Measurements from ENCODE around the gene CIAO2B.

DNA sequence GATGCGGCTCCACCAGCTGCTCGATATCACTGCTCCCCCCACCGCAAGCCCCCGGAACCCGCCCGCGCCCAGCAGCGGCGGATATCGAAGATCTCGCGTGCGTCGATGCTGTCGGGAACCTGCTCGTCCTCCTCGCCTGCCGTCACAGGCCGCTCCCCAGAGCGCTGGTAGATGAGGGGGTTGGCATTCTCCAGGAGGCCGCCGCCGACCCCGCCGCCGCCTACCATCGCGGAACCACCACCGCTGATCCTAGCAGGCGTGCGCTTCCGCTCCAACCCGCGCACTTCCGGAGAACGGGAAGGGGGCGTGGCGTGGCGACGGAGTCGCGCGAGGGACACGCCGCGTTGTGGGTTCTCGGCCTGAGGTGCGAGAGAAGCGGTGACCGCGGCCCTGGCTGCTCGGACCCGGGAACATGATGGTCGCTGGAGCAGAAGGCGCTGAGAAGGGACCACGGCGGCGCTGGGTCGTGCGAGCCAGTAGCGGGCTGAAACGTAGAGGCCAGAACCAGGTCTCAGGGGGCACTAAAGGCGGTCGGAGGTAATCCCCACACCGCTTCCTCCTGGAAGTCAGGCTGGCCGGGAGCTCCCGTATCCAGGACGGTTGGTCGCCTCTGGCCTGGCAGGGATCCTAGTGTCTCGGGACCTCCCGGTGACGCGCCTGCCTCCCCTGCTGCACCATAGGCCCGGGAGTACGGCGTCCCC lies at the start of gene CIAO2B:
- TF ChIP-seq, protein P1, sequence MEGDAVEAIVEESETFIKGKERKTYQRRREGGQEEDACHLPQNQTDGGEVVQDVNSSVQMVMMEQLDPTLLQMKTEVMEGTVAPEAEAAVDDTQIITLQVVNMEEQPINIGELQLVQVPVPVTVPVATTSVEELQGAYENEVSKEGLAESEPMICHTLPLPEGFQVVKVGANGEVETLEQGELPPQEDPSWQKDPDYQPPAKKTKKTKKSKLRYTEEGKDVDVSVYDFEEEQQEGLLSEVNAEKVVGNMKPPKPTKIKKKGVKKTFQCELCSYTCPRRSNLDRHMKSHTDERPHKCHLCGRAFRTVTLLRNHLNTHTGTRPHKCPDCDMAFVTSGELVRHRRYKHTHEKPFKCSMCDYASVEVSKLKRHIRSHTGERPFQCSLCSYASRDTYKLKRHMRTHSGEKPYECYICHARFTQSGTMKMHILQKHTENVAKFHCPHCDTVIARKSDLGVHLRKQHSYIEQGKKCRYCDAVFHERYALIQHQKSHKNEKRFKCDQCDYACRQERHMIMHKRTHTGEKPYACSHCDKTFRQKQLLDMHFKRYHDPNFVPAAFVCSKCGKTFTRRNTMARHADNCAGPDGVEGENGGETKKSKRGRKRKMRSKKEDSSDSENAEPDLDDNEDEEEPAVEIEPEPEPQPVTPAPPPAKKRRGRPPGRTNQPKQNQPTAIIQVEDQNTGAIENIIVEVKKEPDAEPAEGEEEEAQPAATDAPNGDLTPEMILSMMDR (IDR thresholded peaks at IDR 0.05) = no peak
- TF ChIP-seq POLR2A (IDR thresholded peaks at IDR 0.05) (peak; percentile 84), POLR2AphosphoS5 (IDR thresholded peaks at IDR 0.05) (peak; percentile 99)
